ENCODE measurements around the gene ADAMTSL1. TPM values are rescaled to one million over a fixed set of nuclear protein-coding genes. Genes with fewer than 3 reads are reported as not detected.

ADAMTSL1 gene
- total RNA-seq, 6 experiments from 2014 or later: 0.73 to 2.1 (median 0.89) TPM

DNA sequence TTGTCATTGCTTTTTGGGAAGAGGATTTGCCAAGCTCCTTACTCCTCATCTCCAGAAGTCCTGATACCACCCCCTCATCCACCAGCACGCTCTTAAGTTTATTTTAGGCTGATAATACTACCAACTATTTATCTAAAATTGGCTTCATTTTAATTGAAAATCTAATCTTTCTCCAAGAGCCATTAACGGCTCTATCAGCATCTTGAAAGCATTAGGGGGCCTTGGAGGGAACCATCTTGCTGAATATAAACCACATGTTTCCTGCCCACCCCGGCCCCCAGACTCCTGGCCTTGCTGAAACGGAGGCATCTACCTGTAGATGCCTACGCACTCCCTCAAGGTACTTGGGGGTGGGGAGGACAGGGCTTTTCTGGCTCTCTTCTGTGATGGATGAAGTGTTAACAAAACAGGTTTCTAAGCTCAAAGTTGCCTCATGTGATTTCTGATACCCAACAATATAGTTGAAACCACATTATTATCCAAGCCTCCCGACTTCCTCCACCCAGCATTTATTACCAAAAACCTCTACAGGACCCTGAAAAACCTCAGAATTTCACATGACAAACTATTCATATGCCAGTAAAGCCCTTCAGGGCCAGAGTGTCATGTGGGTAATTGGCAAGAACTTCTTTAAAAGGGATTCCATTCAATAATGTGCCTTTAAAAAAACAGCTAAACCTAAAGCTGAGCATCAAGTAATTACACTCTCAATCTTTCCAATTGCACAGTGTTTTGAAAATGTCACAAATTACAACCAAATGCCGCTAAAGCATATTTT is 462.3 kb downstream of the ADAMTSL1 start:
- H3K4me1 ChIP-seq: no peaks in the 10 kb centered on the region
- 31% methylated on average over 6 of the region's 7 CpGs for WGBS (ENCODE audit: insufficient coverage, low coverage, low lambda C conversion rate, missing lambda C conversion rate)
- DNase-seq (no peak), ATAC-seq (no peak)
- no peaks in the 10 kb centered on the region for H3K9me3 ChIP-seq
- no peak overlapping the region for H3K27ac ChIP-seq
- H3K36me3 ChIP-seq: no peaks in the 10 kb centered on the region
- no peak overlapping the region for H3K4me3 ChIP-seq
- intact Hi-C loops (cut with DNase I): no loop called here
- H3K27me3 ChIP-seq: no peaks in the 10 kb centered on the region
- no peak for TF ChIP-seq POLR2A (IDR thresholded peaks at IDR 0.05)

- Histone ChIP-seq H3K4me1 (no peaks in the 10 kb centered on the region), H3K36me3 (no peaks in the 10 kb centered on the region), H3K27ac (no peak overlapping the region), H3K9me3 (no peaks in the 10 kb centered on the region), H3K4me3 (no peak overlapping the region), H3K27me3 (no peaks in the 10 kb centered on the region)
- DNase-seq: no peak
- ATAC-seq: no peak
- 57% methylated on average over 4 of the region's 5 CpGs for WGBS (ENCODE audit: insufficient coverage, low coverage, low lambda C conversion rate, missing lambda C conversion rate)
- TF ChIP-seq POLR2A (IDR thresholded peaks at IDR 0.05): no peak
- no peak for TF ChIP-seq CTCF (IDR thresholded peaks at IDR 0.05)
- intact Hi-C loops (cut with DNase I): no loop called here
These were observed 466.0 kb downstream of the ADAMTSL1 start for GRCh38 chr9:18939943-18940342.

DNA sequence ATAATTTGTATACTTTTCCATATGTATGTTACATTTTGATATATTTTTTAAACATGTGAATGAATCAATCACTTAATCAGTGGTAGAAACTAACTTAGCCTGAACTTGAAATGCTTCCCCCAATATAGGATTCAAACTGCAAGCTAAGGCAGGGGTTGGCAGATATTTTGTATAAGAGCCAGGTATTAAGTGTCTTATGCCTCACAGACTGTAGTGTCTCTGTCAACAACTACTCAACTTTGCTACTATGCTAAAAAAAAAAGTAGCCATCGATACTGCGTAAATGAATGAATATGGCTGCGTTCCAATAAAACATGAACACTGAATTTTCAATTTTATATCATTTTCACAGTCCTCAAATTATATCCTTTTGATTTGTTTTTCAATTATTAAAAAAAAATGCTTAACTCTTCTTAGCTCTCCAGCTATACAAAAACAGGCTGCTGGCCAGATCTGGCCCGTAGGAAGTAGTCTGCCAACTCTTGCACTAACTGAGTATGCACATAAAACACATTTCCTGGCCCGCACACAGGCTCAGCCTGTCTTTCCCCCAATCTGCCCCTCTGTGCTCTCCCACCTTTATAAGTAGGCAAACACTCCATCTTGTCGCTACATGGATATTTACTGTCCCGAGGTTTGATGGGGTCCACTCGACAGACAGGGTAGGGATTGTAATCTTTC is 467.2 kb downstream of the ADAMTSL1 start:
- Histone ChIP-seq H3K4me1 (no peaks in the 10 kb centered on the region), H3K36me3 (no peaks in the 10 kb centered on the region), H3K4me3 (no peak overlapping the region), H3K27ac (no peak overlapping the region), H3K9me3 (no peaks in the 10 kb centered on the region), H3K27me3 (no peaks in the 10 kb centered on the region)
- intact Hi-C loops (cut with DNase I): no loop called here
- DNase-seq (no peak), ATAC-seq (no peak)
- 85% methylated on average over 5 of the region's 8 CpGs for WGBS (ENCODE audit: insufficient coverage, low coverage, low lambda C conversion rate, missing lambda C conversion rate)
- no peak for TF ChIP-seq POLR2A (IDR thresholded peaks at IDR 0.05)
- no peak for TF ChIP-seq CTCF (IDR thresholded peaks at IDR 0.05)

GRCh38 chr9:18942801-18943200 is 468.8 kb downstream of the ADAMTSL1 start:
- ATAC-seq (no peak), DNase-seq (no peak)
- Histone ChIP-seq H3K4me3 (no peak overlapping the region), H3K27ac (no peak overlapping the region), H3K27me3 (no peaks in the 10 kb centered on the region), H3K4me1 (no peaks in the 10 kb centered on the region), H3K9me3 (no peaks in the 10 kb centered on the region), H3K36me3 (no peaks in the 10 kb centered on the region)
- intact Hi-C loops (cut with DNase I): no loop called here
- TF ChIP-seq CTCF (IDR thresholded peaks at IDR 0.05): no peak
- no peak for TF ChIP-seq POLR2A (IDR thresholded peaks at IDR 0.05)
- WGBS (ENCODE audit: insufficient coverage, low coverage, low lambda C conversion rate, missing lambda C conversion rate): 52% methylated on average over 5 of the region's 7 CpGs

DNA sequence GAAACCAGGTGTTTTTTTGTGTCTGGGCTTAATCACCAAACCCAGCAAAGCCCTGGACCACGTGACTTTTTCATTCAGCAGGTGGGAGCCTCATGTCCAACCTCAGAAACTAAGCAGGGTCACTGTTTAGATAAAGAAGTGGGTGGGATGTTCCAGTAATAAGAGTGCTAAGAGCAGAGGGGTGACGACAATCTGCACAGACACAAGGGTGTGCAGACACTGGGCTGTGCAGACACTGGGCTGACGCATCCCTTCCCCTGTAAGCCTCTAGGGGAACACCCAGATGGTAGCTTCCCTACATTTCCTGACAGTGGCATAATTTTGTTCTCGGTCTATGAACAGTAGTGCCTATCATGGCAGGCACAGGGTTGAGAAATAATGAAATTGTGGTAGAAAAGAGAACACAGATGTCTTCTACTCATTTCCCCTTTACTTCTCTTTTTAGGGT is 474.0 kb downstream of the ADAMTSL1 start:
- Histone ChIP-seq H3K4me1 (no peaks in the 10 kb centered on the region), H3K27ac (no peak overlapping the region), H3K36me3 (no peaks in the 10 kb centered on the region), H3K9me3 (no peaks in the 10 kb centered on the region), H3K27me3 (no peaks in the 10 kb centered on the region), H3K4me3 (no peak overlapping the region)
- ATAC-seq (peak in 1 of 4 donors; percentile 16), DNase-seq (no peak)
- intact Hi-C loops (cut with DNase I): no loop called here
- 50% methylated on average over 3 of the region's 4 CpGs for WGBS (ENCODE audit: insufficient coverage, low coverage, low lambda C conversion rate, missing lambda C conversion rate)
- no peak for TF ChIP-seq POLR2A (IDR thresholded peaks at IDR 0.05)
- TF ChIP-seq CTCF (IDR thresholded peaks at IDR 0.05): no peak

Measured in right lobe of liver (tissue), 6 donors.